Hematopoietic multipotent progenitor cell treated with erythropoietin and hydrocortisone succinate and interleukin-3 and kit ligand, for 6 days (in vitro differentiated cells): ENCODE data around the gene CNDP2.
A peak's percentile ranks its signal among the peaks of the same experiment; 100 is the strongest.
"Not testable (repeated sequence)": the region's sequence is repeated elsewhere in the genome, so short reads cannot be mapped to it uniquely, and the experiment has no call there.

ENCODE experiments used
- DNase-seq: peaks from one replicate; pipeline ENCODE4 v3.0.0-alpha.2; 2015

CNDP2 gene

DNA sequence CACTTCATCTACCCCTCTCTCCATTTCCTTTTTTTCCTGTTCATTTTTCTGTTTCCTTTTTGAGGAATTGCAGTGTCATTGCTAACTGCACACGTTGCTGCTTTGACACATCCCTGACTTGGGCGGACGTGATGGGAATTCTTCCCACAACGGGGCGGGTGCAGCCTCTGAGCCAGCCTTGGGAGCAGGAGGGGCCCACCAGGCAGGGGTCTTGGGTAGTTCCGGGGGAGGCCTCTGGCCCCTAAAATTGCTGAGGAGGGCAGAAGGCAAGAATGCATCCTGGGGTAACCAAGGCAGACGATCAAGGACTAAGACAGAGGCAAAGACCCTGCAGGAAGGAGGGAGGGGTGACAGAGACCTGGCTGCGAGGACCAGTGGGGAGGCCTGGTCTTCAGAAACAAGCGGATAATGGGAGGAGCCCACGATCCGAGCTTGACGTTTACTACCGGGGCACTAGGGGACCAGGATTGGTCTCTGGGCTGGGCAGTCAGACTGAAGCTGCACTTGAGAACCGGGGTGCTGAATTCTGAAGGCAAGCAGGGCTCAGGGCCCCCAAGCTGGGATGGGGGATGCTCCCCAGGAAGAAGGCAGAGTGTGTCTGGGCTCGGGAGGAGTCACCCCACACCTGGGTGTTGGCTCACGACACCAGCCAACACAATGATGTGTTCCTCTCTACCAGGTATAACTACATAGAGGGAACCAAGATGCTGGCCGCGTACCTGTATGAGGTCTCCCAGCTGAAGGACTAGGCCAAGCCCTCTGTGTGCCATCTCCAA lies 23.3 kb downstream of the CNDP2 start:
- no peak for DNase-seq

DNA sequence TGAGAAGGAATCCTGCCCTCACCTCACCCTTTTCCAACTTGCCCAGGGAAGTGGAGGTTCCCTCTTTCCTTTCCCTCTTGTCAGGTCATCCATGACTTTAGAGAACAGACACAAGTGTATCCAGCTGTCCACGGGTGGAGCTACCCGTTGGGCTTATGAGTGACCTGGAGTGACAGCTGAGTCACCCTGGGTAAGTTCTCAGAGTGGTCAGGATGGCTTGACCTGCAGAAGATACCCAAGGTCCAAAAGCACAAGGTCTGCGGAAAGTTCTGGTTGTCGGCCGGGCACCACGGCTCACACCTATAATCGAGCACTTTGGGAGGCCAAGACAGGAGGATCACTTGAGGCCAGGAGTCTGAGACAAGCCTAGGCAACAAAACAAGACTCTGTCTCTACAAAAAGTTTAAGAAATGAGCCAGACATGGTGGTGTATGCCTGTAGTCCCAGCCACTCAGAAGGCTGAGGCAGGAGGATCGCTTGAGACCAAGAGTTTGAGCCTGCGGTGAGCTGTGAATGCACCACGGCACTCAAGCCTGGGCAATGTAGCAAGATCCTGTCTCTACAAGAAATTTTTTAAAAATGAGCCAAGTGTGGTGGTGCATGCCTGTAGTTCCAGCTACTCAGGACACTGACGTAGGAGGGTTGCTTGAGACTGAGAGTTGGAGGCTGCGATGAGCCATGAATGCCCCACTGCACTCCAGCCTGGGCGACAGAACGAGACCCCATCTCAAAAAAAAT lies 24.1 kb downstream of the CNDP2 start:
- no peak for DNase-seq

DNA sequence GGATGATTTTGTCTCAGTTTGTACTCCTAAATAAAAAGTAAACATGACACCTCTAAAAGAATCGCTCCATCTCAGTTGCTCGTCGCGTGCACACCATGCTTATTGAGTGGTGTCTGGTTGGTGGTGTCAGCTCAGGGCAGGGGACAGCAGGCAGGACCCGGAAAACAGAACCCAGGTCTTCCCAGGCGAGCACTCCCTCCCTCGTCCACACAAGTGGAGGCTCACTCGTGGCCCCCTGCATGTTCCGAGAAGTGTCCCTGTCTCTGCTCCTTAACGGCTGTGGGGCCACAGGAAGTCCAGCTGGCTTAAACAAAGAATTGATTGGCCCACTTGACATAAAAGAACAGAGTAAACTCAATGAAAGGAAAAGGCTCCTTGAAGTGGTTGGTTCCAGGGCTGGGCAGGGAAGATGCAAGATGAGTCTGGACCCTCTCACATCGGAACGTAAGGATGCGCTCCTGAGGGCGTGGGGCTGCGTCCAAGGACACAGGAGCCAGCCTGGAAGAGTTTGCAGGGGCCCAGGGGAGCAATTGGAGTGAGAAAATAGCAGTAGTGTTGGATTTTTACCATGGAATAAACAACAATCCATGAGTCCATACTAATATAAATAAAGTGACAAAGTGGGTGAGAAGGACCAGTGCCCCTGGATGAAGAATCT lies 25.0 kb downstream of the CNDP2 start:
- DNase-seq, result no peak

GRCh38 chr18:74522635-74523548 lies 26.7 kb downstream of the CNDP2 start:
- DNase-seq, result no peak

DNA sequence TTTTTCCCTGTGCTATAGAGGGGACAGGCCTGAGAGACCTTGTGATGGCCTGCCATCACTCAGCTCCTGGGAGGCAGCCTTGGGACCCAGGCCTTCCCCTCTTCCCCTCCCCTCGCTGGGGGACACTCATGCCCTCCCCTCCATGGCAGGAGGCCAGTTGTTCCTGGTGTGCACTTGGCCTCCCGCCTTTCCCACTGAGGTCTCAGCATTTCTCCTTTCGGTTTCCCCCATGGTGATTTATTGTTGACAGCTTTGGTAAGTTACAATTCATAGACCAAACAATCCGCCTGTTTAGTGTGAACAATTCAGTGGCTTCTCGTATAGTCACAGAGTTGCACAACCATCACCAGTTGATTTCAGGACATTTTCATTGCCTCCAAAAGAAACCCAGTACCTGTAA lies 27.9 kb downstream of the CNDP2 start:
- peak; percentile 25 for DNase-seq

- DNase-seq, result not testable (repeated sequence)
Observed at GRCh38 chr18:74524915-74525314, 28.8 kb downstream of the CNDP2 start.

GRCh38 chr18:74525741-74526140 lies 29.6 kb downstream of the CNDP2 start:
- no peak for DNase-seq

- no peak for DNase-seq
Observed at GRCh38 chr18:74526488-74526887, 30.3 kb downstream of the CNDP2 start.

DNA sequence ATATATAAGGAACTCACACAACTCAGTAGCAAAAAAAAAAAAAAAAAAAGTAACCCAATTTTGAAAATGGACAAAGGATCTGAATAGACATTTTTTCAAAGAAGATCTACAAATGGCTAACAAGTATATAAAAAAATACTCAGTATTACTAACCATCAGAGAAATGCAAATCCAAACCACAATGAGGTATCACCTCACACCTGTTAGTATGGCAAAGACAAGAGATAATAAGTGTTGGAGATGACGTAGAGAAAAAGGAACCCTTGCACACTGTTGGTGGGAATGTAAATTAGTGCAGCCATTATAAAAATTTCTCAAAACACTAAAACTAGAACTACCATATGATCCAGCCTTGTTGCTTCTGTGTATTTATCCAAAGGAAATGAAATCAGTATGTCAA lies 32.3 kb downstream of the CNDP2 start:
- DNase-seq, result no peak

DNA sequence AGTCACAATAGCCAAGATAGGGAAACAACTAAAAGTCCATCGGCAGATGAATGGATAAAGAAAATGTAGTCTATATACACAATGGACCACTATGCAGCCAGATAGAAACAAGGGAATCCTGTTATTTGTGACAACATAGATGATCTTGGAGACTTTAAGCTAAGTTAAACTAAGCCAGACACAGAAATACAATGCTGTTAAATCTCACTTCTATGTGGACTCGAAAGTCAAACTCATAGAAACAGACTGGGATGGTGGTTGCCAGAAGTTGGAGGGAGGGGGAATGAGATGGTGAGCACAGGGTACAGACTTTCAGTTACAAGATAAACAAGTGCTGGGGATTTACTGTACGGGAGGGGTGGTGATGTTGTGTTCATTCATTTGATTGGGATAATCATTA lies 32.8 kb downstream of the CNDP2 start:
- DNase-seq, result no peak

GRCh38 chr18:74529378-74529777 lies 33.2 kb downstream of the CNDP2 start:
- DNase-seq, result no peak

GRCh38 chr18:74529811-74530583 lies 33.8 kb downstream of the CNDP2 start:
- no peak for DNase-seq

- DNase-seq, result no peak
Observed at GRCh38 chr18:74530584-74530862, 34.4 kb downstream of the CNDP2 start.

DNA sequence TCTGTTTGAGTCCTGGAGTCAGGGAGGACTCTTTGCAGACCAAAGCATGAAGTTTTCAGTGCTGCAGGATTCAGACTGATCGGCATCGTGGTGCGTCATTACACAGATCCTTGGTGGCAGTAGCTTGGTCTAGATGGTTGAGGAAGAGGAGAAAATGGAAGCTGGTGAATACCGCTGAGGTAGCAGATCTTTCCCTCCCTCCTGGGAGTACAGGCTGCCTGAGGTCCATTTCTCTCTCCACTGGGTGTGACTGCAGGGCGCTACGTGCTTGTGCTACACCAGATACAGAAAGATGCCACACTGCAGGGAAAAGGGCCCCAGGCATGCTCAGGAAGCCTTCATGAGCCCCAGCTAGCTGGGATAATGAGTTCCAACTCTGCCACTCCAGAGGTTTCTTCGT lies 34.9 kb downstream of the CNDP2 start:
- DNase-seq, result no peak

DNA sequence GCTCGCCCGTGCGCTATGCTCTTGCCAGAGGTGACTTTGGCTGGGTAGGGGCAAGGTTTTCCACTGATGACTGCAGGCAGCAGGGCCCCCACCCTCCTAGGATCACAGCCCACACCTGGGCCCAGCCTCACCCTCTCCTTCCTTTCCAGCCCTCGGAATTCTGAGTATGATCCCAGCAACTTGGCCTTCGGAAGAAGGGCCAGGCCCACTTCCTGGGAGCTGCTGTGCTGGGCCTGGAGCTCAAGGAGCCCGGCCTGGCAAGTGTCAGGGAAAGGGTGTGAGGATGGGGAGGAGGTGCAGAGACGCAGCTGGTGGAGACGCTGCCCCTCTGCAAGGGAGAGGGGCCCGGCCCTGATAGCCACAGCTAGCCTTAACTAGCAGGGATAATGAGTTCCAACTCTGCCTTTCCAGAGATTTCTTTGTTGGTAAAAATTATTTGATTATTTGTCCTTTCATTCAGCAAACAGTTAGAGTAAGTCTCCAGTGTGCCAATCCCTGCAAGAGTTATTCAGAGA lies 36.4 kb downstream of the CNDP2 start:
- no peak for DNase-seq

DNA sequence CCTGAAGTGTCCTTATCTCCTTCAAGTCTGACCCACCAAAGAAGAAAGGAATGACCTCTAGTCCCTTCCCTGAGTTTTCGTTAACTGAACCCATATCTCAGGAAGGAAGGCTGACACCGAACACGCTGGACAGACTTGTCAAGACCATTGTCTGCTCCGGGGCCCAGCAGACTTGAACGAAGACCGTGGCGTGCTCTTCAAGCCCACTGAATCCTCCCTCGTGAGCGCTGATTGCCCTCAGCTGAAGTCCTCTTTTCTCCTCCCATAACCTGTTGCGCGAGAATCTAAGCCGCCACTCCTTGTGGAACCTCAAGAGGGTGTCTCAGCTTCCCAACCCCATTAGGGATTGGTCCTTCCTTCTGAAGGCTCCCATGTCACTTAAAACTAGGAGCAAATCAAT lies 37.5 kb downstream of the CNDP2 start:
- no peak for DNase-seq

DNA sequence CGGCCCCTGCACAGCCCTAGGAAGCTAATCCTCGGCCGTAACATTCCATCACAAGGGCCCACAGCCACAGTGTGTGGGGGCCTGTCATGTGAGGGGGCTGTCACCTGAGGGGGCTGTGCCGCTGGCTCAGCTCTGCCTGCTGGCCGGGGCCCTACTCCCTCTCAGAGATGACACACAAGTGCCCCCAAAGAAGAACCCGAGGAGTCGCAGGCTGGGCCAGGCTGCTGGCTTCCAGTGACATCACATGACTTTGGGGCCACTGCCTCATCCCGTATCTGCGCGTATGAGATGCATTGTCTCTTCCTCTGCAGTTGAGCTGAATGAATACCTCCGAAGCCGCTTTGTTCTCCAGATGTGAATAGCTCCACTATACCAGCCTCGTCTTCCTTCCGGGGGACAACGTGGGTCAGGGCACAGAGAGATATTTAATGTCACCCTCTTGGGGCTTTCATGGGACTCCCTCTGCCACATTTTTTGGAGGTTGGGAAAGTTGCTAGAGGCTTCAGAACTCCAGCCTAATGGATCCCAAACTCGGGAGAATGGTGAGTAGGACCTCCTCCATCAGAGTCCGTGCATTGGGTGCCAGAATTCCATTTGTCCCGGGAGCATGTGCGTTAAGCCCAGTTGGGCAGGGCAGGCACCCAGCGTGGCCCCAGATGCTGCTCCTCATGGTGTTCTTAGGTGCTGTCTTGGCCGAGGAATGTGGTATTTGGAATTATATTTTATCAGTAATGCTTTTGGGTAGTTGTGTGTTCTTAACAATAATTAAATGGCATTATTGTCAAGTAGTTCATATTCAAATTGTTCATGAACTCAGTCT lies 38.2 kb downstream of the CNDP2 start, which contains the start of gene CNDP1:
Gene CNDP1 (plus strand): TSS at position 351 of the 820 bp plus-strand sequence. CDS start 168 bp downstream, at position 519.
- DNase-seq, result no peak

- DNase-seq, result no peak
Observed at GRCh38 chr18:74534981-74535649, 39.0 kb downstream of the CNDP2 start.

DNA sequence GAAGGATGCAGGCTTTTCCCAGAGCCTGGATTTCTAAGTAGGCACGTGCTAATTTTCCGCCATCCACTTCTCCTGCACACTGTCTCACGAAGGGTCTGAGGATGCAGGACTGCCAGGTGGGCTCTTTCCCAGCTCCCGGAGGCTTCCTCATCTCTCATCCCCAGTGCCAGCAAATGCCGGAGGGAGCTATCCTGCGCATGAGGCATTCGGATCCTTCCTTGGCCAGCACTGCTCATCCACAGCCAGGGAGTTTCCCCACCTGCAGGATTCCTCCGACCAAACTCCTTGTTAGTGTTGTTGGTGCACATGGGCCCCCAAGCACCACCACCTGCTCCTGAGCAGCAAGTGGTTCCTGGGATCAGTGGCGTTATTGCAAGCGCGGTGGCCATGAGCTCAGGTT lies 43.1 kb downstream of the CNDP2 start:
- no peak for DNase-seq

DNA sequence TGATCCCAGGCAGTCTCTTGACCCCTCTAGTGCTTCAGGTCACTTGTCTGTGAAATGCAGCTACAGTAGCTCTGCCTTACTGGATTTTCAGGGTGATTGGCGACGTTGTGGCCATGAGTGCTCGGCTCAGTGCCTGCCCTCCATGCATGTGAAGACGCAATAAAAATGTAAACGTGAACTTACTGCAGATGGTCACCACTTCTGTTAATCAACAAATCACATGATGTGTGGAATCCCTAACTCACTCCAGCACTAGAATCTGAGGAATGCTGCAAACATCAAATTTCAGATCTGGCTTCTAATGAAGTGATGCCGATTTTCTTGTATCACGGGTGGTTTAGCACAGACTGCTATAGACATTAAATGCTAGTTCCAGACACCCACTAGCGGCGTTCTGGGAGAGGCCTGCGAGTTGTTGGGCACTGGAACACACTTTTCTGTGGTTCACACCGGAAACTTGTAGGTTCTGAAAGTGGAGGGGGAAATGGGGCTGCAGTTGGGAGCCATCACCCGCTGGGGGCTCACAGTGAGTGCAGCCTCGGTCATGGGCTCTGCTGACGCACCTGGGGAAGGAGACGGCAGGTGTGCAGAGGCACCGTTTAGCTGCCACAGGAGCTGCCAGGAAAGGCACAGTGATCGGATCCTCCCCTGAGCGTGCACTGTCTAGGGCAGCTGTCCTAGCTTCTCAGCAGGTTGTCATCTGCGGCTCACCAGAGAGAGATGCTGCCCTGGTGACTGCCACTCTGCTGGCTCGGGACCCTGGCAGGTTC lies 44.7 kb downstream of the CNDP2 start:
- DNase-seq, result no peak
